HFFc6 (cell line): ENCODE results near the gene VSTM2B. TPM values are rescaled to one million over a fixed set of nuclear protein-coding genes. Genes with fewer than 3 reads are reported as not detected.

ENCODE experiments used
- DNase-seq: peaks from one replicate; pipeline ENCODE4 v3.0.0-alpha.2; 2018
- H3K27ac Mint-ChIP-seq: 2 replicates; pipeline ENCODE4 v1.8.0; 2020; ENCODE audit warnings: mild to moderate bottlenecking, mixed read lengths
- H3K27me3 Mint-ChIP-seq: 2 replicates; pipeline ENCODE4 v1.8.0; 2021; ENCODE audit warnings: mild to moderate bottlenecking, moderate library complexity, mixed read lengths; ENCODE audit not compliant: insufficient read depth
- H3K36me3 Mint-ChIP-seq: 2 replicates; pipeline ENCODE4 v1.8.0; 2021; ENCODE audit warnings: low read depth, mixed read lengths
- H3K4me1 Mint-ChIP-seq: 2 replicates; pipeline ENCODE4 v1.8.0; 2020; ENCODE audit warnings: low read depth, mixed read lengths
- H3K4me3 Mint-ChIP-seq: 2 replicates; pipeline ENCODE4 v1.8.0; 2020; ENCODE audit warnings: mild to moderate bottlenecking, moderate library complexity, mixed read lengths
- H3K9me3 Mint-ChIP-seq: 2 replicates; pipeline ENCODE4 v1.8.0; 2020; ENCODE audit warnings: mild to moderate bottlenecking, mixed read lengths
- total RNA-seq, 6 experiments: library from RNA; stranded (reverse); fragmentation: NEBNext Ultra II Directional; extraction: Animal tissue kit (Norgen Biotek cat#: 25700); gene quantifications; 2 replicates in 1 of 6; 3 replicates in 5 of 6; pipeline ENCODE4 v1.2.3, GENCODE V29; 2021
- TF ChIP-seq, protein P1 (sequence below): fragments of 200-600 bp; sonication (generic); IDR thresholded peaks from 2 replicates; pipeline ENCODE4 v1.5.0; 2021; ENCODE audit warnings: antibody characterized with exemption, mild to moderate bottlenecking

Gene VSTM2B
- total RNA-seq, 6 experiments from 2014 or later: not detected

DNA sequence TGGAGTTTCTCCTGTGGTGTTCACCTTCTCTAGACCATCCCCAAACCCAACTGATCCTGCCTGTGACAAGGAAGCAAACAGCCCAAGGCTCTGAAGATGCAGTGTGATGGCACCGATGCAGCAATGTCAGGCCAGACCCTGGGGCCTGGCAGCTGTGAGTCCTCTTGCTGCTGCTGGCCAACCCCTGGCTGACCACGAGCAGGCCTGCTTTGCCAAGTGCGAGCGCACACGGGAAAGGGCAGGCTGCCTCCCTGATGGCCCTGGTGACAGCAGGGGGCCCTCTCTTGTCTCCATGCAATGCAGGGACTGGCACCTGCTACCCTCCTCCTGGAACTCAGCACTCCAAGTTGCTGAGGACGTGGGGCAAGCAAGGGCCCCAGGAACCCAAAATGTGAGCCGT, 5.4 kb upstream of the VSTM2B start:
- no peak for DNase-seq
- no peaks in the 10 kb centered on the region for H3K36me3 Mint-ChIP-seq
- H3K27me3 Mint-ChIP-seq: peaks cover 16% of the 10 kb centered on the region
- no peaks in the 10 kb centered on the region for H3K9me3 Mint-ChIP-seq
- no peak overlapping the region for H3K27ac Mint-ChIP-seq
- TF ChIP-seq, protein P1, sequence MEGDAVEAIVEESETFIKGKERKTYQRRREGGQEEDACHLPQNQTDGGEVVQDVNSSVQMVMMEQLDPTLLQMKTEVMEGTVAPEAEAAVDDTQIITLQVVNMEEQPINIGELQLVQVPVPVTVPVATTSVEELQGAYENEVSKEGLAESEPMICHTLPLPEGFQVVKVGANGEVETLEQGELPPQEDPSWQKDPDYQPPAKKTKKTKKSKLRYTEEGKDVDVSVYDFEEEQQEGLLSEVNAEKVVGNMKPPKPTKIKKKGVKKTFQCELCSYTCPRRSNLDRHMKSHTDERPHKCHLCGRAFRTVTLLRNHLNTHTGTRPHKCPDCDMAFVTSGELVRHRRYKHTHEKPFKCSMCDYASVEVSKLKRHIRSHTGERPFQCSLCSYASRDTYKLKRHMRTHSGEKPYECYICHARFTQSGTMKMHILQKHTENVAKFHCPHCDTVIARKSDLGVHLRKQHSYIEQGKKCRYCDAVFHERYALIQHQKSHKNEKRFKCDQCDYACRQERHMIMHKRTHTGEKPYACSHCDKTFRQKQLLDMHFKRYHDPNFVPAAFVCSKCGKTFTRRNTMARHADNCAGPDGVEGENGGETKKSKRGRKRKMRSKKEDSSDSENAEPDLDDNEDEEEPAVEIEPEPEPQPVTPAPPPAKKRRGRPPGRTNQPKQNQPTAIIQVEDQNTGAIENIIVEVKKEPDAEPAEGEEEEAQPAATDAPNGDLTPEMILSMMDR: no peak
- no peaks in the 10 kb centered on the region for H3K4me1 Mint-ChIP-seq
- no peak overlapping the region for H3K4me3 Mint-ChIP-seq

DNA sequence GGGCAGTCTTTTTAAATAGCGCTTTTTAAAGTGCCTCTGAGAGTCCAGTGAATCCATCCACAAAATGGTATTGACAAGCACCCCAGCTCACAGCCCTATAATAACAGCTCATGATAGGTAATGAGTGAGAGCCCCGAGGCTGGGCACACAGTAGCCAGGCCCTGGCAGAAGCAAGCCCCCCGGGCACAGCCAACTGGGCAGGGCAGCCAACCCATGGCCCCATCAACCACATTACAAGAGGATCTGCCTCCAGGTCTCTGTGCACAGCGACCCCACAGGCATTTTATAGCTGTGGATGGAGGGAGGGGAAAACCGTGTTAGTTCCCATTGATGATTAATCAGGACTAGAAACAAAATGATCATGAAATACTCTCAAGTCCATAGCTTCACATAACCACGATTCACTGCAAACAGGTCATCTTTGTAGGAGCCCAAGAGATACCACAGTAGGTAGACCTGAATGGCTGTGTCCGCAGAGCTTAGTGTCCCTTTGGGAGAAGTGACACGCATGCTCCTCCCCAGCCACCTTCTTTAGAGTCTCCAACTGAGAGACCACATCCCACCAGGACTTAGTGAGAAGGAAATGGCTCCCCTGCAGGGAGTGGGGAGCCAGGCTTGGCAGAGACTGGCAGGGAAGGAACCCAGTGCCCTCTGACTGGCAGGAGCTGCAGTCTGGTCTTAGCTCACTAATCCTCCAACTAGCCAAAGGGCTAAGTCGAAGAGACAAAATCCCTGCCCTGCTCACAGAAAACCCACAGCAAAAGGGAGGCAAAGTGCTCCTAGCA, 4.3 kb upstream of the VSTM2B start:
- TF ChIP-seq, protein P1: no peak
- H3K9me3 Mint-ChIP-seq: no peaks in the 10 kb centered on the region
- DNase-seq: no peak
- H3K36me3 Mint-ChIP-seq: no peaks in the 10 kb centered on the region
- H3K4me3 Mint-ChIP-seq: no peak overlapping the region
- no peak overlapping the region for H3K27ac Mint-ChIP-seq
- H3K27me3 Mint-ChIP-seq: peaks cover 17% of the 10 kb centered on the region
- H3K4me1 Mint-ChIP-seq: no peaks in the 10 kb centered on the region

DNA sequence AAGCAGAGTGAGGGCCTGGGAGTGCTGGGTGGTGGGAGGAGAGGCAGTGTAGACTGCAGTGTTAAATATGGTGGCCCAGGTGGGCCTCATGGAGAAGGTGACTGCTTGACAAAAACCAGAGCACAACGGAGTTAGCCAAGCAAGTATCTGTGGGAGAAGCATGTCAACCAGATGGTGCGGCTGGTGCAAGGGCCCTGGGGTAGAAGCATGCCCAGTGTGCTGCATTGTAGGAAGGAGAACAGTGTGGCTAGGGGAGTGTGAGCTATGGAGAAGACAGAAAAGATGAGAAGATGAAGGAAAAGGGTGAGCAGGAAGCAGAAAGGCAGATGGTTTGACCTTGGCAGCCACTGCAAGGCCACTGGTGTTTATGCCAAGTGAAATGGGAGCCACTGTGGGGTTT, 2.2 kb upstream of the VSTM2B start:
- H3K4me3 Mint-ChIP-seq: no peak overlapping the region
- H3K9me3 Mint-ChIP-seq: no peaks in the 10 kb centered on the region
- H3K27me3 Mint-ChIP-seq: peaks cover 26% of the 10 kb centered on the region
- no peak for DNase-seq
- H3K27ac Mint-ChIP-seq: no peak overlapping the region
- H3K36me3 Mint-ChIP-seq: no peaks in the 10 kb centered on the region
- TF ChIP-seq, protein P1: no peak
- H3K4me1 Mint-ChIP-seq: no peaks in the 10 kb centered on the region

DNA sequence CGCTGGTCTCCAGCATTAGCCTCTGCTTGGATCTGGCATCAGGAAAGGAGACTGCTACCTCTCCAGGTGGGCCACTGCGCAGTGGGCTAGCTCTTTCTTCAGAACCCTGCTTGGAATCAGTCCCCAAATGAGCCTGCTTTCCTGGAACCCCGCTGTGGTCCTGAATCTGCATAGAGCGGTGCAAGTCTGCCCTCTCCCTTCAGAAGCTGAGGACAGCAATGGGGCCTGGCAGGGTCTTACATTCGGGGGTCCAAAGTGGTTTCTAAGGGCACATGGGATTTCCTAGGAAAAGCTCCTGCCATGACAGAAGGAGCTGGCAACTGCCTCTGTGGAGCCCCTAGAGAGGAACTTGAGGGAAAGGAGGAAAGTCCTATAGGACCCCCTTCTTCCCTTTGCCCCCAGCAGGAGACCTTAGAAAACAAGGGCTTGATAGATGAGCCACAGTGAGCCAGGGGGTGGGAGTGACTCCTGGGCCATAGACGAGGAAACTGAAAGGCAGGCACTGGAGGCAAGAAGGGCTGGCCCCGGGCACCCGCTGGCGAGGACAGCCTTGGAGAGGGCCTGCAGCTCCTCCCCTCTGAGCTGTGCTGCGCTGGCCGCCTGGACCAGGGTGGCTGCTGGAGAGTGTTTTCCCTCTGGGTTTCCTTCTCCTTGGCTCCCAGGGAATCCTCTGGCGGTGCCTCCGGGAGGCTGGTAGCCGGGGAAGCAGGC, 1.4 kb upstream of the VSTM2B start:
- DNase-seq: no peak
- Mint-ChIP-seq H3K4me3 (no peak overlapping the region), H3K9me3 (no peaks in the 10 kb centered on the region), H3K27me3 (peaks cover 29% of the 10 kb centered on the region), H3K27ac (no peak overlapping the region), H3K36me3 (no peaks in the 10 kb centered on the region), H3K4me1 (no peaks in the 10 kb centered on the region)
- TF ChIP-seq, protein P1: no peak

DNA sequence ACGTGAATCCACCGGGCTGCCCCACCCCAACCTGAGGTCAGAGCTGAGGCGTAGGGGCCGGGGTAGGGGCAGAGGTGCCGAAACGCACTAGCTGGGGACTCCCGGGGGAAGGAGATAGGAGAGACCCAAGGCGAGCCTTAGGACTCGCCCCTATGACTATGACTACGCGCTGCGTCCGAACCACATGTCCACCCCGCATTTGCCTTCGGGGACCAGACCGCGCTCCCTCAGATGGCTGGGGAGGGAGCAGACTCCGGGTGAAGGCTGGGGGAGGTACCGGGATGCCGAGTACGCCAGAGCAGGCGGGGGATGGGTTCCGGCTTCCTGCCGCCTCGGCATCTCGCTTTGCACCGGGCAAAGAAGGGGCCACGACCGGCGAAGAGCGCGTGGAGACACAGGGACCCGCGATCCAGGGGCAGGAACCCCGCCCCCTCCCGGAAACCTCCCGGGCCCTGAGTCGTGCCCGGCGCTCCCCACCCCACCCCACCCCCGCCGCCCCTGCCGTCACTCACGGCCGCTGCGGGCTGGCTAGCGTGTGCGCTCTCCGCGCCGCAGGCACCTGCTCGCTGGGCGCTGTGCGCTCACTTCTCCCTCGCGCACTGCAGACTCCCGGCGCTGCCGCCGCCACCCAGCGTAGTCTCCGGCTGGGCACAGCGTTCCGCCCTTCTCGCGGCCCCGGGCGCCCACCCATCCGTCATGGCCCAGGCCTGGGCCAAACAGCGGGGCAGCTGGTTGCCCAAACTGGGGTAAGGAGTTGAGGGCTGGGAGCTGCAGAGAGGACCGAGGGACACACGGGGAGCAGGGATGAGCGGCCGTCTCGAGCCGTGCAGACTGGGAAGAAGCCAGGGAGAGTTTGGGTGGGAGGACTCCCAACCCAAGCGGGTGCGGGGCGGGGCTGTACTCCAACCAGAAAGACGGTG, 622 bp upstream of the VSTM2B start:
- no peak overlapping the region for H3K4me3 Mint-ChIP-seq
- DNase-seq: no peak
- no peaks in the 10 kb centered on the region for H3K4me1 Mint-ChIP-seq
- H3K36me3 Mint-ChIP-seq: no peaks in the 10 kb centered on the region
- no peak overlapping the region for H3K27ac Mint-ChIP-seq
- TF ChIP-seq, protein P1: no peak
- peaks cover 31% of the 10 kb centered on the region for H3K27me3 Mint-ChIP-seq
- no peaks in the 10 kb centered on the region for H3K9me3 Mint-ChIP-seq
